Measurements from ENCODE around the gene COPS3.
"Not testable (repeated sequence)": the region's sequence is repeated elsewhere in the genome, so short reads cannot be mapped to it uniquely, and the experiment has no call there.

COPS3 gene

DNA sequence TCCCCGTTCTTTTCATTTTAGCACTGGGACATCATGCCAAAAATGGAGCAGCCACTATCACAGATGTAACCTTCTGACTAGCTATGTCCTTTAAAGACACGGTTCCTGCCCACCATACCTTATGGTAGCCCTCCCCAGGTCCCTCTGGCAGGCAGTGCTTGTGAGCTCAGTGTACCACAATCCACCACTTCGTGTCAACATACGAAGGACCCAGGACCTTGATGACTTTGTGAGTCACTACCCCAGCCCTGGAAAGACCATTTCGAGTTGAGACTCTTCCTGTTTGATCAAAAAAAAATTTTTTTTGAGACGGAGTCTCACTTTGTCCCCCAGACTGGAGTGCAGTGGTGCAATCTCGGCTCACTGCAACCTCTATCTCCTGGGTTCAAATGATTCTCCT, 23.0 kb downstream of the COPS3 start:
- TF ChIP-seq SPI1 (IDR thresholded peaks at IDR 0.05; ENCODE audit: borderline replicate concordance, low read depth) (no peak), POLR2AphosphoS5 (IDR thresholded peaks at IDR 0.05; ENCODE audit: low read depth) (no peak), GABPA (IDR thresholded peaks at IDR 0.05; ENCODE audit: low read depth) (no peak)
- TF ChIP-seq, protein P1, sequence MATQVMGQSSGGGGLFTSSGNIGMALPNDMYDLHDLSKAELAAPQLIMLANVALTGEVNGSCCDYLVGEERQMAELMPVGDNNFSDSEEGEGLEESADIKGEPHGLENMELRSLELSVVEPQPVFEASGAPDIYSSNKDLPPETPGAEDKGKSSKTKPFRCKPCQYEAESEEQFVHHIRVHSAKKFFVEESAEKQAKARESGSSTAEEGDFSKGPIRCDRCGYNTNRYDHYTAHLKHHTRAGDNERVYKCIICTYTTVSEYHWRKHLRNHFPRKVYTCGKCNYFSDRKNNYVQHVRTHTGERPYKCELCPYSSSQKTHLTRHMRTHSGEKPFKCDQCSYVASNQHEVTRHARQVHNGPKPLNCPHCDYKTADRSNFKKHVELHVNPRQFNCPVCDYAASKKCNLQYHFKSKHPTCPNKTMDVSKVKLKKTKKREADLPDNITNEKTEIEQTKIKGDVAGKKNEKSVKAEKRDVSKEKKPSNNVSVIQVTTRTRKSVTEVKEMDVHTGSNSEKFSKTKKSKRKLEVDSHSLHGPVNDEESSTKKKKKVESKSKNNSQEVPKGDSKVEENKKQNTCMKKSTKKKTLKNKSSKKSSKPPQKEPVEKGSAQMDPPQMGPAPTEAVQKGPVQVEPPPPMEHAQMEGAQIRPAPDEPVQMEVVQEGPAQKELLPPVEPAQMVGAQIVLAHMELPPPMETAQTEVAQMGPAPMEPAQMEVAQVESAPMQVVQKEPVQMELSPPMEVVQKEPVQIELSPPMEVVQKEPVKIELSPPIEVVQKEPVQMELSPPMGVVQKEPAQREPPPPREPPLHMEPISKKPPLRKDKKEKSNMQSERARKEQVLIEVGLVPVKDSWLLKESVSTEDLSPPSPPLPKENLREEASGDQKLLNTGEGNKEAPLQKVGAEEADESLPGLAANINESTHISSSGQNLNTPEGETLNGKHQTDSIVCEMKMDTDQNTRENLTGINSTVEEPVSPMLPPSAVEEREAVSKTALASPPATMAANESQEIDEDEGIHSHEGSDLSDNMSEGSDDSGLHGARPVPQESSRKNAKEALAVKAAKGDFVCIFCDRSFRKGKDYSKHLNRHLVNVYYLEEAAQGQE (IDR thresholded peaks at IDR 0.05; ENCODE audit: insufficient replicate concordance, low read depth) = no peak
- TF ChIP-seq, protein P2, sequence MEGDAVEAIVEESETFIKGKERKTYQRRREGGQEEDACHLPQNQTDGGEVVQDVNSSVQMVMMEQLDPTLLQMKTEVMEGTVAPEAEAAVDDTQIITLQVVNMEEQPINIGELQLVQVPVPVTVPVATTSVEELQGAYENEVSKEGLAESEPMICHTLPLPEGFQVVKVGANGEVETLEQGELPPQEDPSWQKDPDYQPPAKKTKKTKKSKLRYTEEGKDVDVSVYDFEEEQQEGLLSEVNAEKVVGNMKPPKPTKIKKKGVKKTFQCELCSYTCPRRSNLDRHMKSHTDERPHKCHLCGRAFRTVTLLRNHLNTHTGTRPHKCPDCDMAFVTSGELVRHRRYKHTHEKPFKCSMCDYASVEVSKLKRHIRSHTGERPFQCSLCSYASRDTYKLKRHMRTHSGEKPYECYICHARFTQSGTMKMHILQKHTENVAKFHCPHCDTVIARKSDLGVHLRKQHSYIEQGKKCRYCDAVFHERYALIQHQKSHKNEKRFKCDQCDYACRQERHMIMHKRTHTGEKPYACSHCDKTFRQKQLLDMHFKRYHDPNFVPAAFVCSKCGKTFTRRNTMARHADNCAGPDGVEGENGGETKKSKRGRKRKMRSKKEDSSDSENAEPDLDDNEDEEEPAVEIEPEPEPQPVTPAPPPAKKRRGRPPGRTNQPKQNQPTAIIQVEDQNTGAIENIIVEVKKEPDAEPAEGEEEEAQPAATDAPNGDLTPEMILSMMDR (IDR thresholded peaks at IDR 0.05; ENCODE audit: insufficient read depth, low read length) = no peak
- no peak overlapping the region for H3K4me3 ChIP-seq (replicated peaks; ENCODE audit: insufficient read depth, low read length)
- no peaks in the 10 kb centered on the region for H3K27me3 ChIP-seq (ENCODE audit: insufficient read depth, poor library complexity, severe bottlenecking)
- no peak for DNase-seq (ENCODE audit: low read depth in 1 of 2, low spot score in 1 of 2)
- no peak overlapping the region for H3K27ac ChIP-seq (replicated peaks)

DNA sequence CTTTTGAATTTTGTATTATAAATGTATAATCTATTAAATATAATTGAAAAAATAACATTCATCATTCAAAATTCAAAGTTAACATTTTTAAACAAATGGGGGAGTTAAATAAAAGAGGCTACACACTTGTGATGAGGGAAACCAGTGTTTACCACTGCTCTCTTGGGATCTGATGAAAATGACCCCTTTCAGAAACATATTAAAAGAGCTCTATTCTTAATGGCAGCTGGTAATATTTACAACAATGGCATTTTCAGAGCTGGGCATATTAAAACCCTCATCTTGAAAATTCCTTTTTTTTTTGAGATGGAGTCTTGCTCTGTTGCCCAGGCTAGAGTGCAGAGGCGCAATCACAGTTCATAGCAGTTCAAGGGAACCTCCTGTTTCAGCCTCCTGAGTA, 24.7 kb downstream of the COPS3 start:
- H3K27ac ChIP-seq (replicated peaks) = no peak overlapping the region
- no peaks in the 10 kb centered on the region for H3K27me3 ChIP-seq (ENCODE audit: insufficient read depth, poor library complexity, severe bottlenecking)
- H3K4me3 ChIP-seq (replicated peaks; ENCODE audit: insufficient read depth, low read length) = no peak overlapping the region
- TF ChIP-seq GABPA (IDR thresholded peaks at IDR 0.05; ENCODE audit: low read depth) (no peak), SPI1 (IDR thresholded peaks at IDR 0.05; ENCODE audit: borderline replicate concordance, low read depth) (no peak), POLR2AphosphoS5 (IDR thresholded peaks at IDR 0.05; ENCODE audit: low read depth) (no peak)
- TF ChIP-seq, protein P2 (IDR thresholded peaks at IDR 0.05; ENCODE audit: insufficient read depth, low read length) = no peak
- TF ChIP-seq, protein P1 (IDR thresholded peaks at IDR 0.05; ENCODE audit: insufficient replicate concordance, low read depth) = no peak
- DNase-seq (ENCODE audit: low read depth in 1 of 2, low spot score in 1 of 2) = no peak

DNA sequence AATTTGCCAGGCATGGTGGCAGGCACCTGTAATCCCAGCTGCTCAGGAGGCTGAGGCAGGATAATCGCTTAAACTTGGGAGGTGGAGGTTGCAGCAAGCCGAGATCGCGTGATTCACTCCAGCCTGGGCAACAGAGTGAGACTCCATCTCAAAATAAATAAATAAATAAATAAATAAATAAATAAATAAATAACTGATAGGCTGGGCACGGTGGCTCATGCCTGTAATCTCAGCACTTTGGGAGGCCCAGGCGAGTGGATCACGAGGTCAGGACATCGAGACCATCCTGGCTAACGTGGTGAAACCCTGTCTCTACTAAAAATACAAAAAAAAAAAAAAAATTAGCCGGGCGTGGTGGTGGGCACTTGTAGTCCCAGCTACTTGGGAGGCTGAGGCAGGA, 25.4 kb downstream of the COPS3 start:
- not testable (repeated sequence) for DNase-seq (ENCODE audit: low read depth in 1 of 2, low spot score in 1 of 2); H3K4me3 ChIP-seq (replicated peaks; ENCODE audit: insufficient read depth, low read length); H3K27me3 ChIP-seq (ENCODE audit: insufficient read depth, poor library complexity, severe bottlenecking); H3K27ac ChIP-seq (replicated peaks)

DNA sequence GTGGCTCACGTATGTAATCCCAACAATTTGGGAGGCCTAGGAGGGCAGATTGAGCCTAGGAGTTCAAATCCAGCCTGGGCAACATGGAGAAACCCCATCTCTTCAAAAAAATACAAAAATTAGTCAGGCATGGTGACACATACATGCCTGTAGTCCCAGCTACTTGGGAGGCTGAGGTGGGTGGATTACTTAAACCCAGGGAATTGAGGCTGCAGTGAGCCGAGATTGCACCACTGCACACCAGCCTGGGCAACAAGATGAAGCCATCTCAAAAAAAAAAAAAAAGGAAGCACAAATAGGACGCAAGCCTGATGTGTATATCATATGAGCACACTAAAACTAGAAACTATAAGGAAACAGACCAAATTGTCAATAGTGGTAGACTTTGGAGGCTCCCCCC, 27.0 kb downstream of the COPS3 start:
- Histone ChIP-seq H3K27me3 (ENCODE audit: insufficient read depth, poor library complexity, severe bottlenecking) (no peaks in the 10 kb centered on the region), H3K4me3 (replicated peaks; ENCODE audit: insufficient read depth, low read length) (no peak overlapping the region), H3K27ac (replicated peaks) (no peak overlapping the region)
- DNase-seq (ENCODE audit: low read depth in 1 of 2, low spot score in 1 of 2) = peak in 1 of 2 experiments; percentile 29
- TF ChIP-seq, protein P2 (IDR thresholded peaks at IDR 0.05; ENCODE audit: insufficient read depth, low read length) = no peak
- TF ChIP-seq GABPA (IDR thresholded peaks at IDR 0.05; ENCODE audit: low read depth) = no peak
- TF ChIP-seq SPI1 (IDR thresholded peaks at IDR 0.05; ENCODE audit: borderline replicate concordance, low read depth) = no peak
- TF ChIP-seq, protein P1 (IDR thresholded peaks at IDR 0.05; ENCODE audit: insufficient replicate concordance, low read depth) = no peak
- no peak for TF ChIP-seq POLR2AphosphoS5 (IDR thresholded peaks at IDR 0.05; ENCODE audit: low read depth)

Data from HL-60 (cell line).